Stimulated activated CD8-positive, alpha-beta memory T cell treated with anti-CD3 and anti-CD28 coated beads, Interleukin-4, amount 100 ng/mL, for 1 hour (primary cell): Measurements from ENCODE around the gene SLC25A3.
"Not testable (repeated sequence)": the region's sequence is repeated elsewhere in the genome, so short reads cannot be mapped to it uniquely, and the experiment has no call there.

Experiments
- DNase-seq, 2 donors: peaks; one replicate each; pipeline ENCODE4 v3.0.0-alpha.2; 2020; ENCODE audit warnings: low read depth in 2 of 2, low spot score in 1 of 2

SLC25A3 gene

DNA sequence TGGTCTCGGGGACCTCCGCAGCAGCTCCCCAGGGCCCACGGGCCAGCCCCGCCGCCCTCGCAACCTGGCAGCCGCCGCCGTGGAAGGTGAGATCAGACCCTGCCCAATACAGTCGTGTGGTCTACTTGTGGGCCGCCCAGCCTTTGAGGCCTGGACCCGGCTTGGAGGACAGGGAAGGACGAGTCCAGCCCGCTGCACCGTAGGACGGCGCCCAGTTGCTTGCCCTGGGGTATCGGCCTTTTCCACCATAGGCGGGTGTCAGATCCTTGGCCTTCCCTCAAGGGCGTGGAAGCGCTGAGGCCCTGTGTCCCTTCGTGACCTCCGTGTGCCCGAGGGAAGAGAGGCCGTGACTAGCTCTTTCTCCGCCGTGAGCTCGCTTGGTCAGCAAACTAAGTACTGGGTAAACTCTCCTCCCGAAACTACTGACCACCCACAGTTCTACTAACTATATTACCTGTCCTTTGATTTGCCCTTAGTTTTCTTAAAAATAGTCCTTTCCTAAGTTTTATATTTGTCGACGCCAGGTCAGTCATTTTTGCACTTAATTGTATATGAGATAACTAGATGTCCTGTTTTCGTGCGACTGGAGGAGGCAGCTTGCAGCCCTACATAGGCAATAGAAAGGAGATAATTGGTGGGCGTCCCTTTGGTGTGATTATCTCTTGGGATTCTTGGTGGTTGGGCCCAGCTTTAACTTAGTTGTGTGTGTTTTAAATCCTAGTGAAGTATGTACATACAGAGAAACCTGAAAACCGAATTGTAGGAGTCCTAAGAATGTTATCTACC lies 757 bp downstream of the SLC25A3 start:
- peak in 1 of 2 donors; percentile 3 for DNase-seq

DNA sequence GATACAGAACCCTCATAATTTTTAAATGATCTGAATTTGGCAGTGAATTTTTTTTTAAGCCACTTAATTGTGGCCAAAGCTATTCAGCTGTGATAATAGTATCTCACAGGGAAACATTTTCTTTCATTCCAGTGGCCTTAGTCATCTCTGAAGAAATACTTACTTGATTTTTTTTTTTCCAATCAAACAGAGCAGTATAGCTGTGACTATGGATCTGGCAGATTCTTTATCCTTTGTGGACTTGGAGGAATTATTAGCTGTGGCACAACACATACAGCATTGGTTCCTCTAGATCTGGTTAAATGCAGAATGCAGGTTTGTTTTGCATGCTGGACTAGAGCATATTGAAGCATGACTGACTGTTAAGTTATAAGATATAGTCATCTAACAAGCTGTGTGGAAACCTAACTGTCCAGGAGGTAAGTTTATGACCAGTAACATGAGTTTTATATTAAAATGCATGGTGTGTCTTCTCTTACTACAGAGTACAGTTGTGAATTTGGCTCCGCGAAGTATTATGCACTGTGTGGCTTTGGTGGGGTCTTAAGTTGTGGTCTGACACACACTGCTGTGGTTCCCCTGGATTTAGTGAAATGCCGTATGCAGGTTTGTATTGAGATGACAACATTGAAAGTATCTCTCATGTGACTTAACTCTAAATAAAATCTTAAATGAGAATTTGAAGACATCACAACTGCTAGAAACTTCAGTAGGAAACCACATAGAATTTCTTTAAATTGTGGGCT lies 1.9 kb downstream of the SLC25A3 start:
- DNase-seq: no peak

DNA sequence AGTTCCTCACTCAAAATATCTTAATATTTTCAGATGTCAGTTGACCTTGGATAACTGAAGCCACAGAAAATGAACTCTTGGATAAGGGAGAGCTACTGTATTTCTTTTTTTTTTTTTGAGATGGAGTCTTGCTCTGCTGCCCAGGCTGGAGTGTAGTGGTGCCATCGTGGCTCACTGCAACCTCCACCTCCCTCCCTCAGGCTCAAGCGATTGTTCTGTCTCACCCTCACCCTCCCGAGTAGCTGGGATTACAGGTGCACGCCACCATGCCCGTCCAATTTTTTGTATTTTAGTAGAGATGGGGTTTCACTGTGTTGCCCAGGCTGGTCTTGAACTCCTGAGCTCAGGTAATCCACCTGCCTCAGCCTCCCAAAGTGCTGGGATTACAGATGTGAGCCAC lies 3.8 kb downstream of the SLC25A3 start:
- not testable (repeated sequence) for DNase-seq

DNA sequence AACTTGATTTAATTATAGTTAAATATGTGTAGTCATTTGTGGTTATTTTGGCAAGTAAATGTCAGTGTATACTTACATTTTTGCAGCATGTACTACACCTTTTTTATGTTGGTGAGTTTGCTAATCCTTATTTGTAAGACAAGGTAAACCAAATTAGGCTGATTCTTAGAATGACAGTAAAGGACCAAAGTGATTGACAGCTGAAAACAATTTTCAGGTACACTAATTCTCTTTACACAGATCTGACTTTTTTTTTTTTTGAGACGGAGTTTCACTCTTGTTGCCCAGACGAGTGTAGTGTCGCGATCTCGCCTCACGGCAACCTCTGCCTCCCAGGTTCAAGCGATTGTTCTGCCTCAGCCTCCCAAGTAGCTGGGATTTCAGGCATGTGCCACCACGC lies 8.4 kb downstream of the SLC25A3 start:
- no peak for DNase-seq

DNA sequence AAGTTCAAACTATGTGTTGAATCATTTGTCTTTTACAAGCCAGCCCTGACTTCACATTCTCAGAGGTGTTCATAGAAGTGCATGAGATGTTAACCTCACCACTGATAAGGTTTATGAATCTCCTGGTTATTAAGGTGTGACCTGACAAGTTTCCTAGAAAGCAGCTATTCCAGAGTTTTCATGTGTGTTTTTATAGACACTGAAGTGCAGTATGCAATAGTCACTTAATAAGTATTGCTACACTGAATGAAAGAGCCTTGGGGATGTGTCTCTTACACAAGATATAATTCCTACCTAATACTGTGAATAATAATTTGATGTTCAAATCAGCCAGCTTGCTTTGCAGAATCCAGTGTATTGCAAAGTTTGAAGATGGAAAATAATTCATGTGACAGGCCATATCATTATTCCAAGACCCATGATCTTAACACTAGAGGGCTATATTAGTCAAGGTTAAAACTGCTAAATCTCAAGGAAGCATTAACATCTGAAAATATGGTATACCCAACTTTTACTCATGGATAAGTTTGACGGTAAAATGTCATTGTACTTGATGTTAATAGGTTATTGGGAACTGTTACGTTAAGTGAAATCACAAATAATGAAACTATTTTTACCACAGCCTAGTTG lies 13.0 kb downstream of the SLC25A3 start:
- no peak for DNase-seq

DNA sequence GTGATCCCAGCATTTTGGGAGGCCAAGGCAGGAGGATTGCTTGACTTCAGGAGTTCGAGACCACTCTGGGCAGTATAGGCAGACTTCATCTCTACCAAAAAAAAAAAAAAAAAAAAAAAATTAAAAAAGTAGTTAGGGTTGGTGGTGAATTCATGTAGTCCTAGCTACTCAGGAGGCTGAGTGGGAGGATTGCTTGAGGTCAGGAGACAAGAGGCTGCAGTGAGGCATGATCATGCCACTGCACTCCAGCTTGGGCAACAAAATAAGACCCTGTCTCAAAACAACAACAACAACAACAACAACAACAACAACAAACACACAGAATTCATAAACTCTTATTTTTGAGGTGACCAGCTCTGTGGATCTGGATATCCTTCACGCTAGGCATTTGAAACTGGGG lies 17.1 kb downstream of the SLC25A3 start:
- no peak for DNase-seq

DNA sequence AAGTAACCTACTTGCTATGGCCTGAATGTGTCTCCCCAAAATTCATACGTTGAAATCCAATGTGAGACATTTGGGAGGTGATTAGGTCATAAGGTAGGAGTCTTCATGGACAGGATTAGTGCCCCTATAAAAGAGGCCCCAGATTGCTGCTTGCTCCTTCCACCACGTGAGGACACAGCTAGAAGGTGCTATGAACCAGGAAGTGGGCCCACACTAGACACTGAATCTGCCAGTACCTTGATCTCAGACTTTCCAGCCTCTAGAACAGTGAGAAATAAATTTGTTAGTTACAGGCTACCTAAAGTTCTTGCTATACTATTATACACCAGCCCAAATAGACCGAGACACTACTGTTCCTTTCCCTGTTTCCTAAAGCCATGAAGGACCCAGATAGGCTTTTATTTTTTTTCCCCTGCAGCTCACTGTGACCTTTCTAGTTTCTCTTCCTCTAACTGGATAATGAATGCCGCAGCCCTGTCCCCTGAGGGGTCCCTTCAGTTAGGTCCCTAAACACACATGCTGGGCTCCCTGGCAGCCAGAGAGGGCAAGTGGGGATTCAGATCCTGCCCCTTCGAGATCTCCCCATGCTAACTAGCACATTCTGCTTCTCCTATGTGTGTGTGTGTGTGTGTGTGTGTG lies 19.3 kb downstream of the SLC25A3 start:
- DNase-seq: no peak

DNA sequence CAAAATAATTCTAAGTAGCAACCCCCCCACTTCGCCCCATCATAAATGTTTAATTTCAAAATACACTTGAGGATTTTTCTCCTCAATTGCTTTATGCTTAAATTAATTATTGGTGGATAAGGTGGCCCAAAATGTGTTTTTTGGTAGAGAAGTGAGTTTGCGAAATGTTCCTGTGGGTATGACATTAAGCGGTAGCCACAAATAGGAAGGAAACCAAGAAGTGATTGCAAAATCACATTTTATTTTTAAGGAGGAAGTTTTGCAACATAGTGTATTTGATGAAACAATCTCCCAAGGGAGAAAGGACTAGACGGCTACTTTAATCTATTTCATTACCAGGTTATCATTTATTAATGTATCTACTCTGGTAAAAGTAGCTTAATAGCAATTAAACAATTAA lies 25.5 kb downstream of the SLC25A3 start:
- DNase-seq: no peak

DNA sequence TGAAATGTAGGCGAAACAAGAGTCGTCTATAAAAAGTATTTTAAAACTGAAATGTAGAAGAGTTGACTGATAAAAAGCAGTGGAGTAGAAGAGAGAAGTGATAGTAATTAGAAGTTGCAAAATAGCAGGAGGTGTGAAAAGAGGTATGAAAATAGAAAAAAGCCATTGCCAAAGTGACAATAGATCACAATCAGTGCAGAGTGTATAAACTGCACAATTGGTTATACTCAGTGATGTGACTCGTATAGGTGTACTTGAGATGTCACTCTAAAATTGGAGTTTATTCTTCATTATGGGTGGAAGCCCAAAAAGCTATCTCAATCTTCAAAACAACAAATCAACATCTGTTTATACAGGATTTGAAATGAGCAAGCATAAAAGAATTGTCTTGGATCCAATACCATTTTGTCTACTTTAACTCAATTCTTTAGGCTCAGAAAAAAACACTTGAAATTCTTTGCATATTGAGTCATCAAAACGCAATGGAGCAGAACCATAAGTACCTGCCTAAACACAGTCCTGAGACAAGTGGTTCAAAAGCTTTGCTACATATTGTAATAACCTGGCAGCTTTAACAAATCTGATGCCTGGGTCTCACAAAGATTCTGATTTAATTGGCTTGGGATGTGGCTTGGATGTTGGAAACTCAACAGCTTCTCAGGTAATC lies 42.3 kb downstream of the SLC25A3 start:
- DNase-seq: no peak

DNA sequence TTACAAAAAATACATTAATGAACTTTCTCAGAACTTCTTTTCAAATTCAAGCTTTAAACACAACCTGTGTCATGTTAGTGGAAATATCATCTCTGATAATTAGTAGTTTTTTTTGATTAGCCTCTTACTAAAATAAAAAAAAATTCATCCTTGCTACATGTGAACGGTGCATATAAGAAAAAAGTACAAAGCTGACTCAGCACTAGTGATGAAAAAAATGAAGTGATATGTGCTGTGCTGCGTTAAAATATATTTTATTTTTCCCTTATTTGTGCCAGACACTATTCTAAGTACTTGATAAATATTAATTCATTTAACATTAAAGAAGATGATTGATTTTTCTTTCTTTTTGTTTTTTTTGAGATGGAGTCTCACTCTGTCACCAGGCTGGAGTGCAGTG lies 43.6 kb downstream of the SLC25A3 start:
- DNase-seq: no peak

DNA sequence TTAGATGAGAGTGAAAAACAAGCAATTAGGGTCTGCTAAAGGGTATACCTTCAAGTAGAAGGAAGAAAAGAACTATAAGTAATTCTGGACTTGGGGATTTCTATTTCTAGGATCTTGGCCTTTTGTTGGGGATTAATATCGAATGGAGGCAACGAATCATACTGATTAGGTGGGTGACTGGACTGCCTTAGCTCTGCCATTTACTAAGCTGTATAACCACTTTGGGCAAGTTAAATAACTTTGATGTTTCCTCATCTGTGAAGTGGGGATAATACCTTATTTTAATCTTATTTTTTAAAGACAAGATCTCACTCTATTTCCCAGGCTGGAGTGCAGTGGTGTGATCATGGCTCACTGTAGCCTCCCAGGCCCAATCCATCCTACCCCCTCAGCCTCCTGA lies 44.5 kb downstream of the SLC25A3 start:
- DNase-seq: no peak

DNA sequence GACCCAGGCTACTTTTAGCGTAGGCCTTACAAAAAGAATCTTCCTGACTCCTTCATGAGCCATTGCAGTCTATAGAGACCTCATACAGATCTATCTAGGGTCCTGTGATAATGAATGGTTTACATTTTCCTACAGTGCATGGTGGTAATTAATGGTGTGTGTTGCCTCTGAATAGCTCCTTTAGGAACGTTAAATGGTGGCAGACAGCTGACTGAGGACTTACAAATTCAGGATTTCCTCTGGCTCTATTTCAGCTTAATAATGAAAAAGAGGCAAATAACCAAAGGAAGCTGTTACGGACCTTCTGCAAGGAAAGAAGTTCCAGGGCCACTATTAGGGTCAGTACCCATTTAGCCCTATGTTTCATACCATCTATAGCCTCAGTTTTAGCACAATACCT lies 46.0 kb downstream of the SLC25A3 start:
- no peak for DNase-seq

DNA sequence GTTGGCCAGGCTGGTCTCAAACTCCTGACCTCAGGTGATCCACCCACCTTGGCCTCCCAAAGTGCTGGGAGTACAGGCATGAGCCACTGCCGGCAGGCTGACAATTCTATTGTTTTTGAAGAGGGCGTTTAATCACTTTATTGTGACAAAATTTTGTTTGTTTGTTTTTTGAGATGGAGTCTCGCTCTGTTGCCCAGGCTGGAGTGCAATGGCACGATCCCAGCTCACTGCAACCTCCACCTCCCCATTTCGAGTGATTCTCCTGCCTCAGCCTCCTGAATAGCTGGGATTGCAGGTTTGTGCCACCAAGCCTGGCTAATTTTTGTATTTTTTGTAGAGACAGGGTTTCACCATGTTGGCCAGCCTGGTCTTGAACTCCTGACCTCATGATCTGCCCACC lies 49.3 kb downstream of the SLC25A3 start:
- DNase-seq: not testable (repeated sequence)

DNA sequence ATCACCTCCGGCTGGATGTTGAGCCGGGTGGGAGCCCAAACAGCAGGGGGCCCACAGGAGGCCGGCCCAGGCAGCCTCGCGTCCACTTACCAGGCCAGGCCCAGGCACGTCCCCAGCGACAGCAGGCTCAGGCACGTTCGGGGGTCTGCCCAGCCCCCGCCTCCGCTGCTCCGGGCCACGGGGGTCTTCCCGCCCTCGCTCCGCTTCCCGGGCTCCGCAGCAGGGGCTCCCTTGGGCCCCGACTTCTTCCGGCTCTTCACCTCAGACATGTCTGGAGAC lies 50.9 kb downstream of the SLC25A3 start:
- no peak for DNase-seq

DNA sequence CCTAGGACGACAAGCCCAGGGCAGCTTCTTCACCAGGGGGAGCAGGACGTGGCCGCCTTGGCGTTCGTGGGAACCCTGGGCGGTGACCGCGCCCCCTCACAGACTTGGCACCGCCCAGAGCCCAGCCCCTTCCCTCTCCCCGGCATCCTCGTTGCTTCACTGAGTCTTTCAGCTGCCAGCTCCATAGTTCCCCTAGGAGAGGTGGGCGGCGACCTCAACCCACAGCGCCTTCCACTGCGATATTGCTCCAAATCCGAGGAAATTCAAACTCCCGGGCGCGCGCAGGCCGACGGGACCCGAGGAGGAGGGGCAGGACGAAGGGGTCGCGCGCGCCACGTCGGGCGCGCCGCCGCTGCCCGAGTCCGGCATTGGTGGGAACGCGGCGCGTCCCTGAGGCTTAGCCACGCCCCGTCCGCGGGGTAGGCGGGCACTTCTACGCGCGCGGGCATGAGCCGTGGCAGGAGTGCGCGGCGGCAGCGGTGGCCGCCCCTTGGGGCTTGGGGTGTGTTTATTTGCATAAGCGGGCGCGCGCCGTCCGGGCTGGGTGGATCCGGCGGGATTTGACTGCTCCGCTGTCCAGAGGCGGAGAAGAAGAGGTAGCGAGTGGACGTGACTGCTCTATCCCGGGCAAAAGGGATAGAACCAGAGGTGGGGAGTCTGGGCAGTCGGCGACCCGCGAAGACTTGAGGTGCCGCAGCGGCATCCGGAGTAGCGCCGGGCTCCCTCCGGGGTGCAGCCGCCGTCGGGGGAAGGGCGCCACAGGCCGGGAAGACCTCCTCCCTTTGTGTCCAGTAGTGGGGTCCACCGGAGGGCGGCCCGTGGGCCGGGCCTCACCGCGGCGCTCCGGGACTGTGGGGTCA lies 51.5 kb downstream of the SLC25A3 start, which contains the start of the genes APAF1 and IKBIP:
TSS of gene APAF1 (plus strand) at position 579 of the 860 bp plus-strand sequence. CDS start 3,070 bp downstream, outside the sequence.
TSS of gene IKBIP (minus strand) at position 77 of the 860 bp plus-strand sequence. CDS start 87 bp downstream, outside the sequence.
- DNase-seq: peak; percentile 91 to 92

DNA sequence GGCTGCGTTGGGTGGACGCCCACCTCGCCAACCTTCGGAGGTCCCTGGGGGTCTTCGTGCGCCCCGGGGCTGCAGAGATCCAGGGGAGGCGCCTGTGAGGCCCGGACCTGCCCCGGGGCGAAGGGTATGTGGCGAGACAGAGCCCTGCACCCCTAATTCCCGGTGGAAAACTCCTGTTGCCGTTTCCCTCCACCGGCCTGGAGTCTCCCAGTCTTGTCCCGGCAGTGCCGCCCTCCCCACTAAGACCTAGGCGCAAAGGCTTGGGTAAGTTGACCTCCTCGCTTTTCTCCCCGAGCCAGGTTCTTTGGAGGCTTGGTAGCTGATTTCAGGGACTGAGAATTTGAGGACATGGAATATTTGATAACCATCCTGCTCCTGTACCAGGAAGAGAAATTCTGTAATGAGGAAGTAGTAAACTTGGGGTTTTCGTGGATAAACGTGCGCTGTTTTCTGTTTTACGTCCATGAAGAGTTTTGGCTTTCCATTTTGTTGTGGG lies 52.1 kb downstream of the SLC25A3 start:
- no peak for DNase-seq

DNA sequence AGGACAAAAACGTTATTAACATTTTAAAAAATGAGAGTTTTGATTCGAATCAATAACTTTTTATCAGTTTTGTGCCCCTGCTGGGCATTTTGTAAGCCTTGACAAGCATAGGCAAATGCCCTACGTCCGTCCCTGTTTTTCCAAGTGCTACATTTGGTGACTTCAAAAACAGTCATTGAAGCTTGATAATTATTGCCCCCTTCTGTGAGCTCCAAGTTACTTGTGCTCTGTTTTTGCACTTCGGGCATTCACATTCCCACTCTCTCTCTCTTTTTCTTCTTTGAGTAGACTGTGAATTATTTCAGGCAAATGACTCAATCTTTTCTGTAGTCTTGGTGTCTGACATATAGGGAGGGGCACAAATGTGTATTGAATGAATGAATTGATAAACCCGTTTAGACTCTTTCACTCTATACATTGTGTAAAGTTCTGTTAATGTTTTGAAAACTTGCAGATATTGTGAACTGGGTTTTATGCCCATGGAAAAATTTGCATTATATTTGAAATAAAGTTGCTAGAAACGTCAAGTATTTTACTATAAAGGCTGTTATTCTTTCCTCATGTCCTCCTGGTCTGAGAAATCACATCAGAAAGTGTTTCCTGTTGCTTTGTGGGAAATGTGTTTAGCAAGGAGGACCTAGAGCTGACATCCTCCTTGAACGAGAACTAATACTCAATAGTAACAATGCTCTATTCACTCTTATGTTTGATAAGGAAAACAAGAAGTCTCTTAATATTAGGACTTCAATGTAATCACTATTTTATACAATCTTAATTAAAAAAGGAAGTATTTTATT lies 53.0 kb downstream of the SLC25A3 start:
- no peak for DNase-seq

DNA sequence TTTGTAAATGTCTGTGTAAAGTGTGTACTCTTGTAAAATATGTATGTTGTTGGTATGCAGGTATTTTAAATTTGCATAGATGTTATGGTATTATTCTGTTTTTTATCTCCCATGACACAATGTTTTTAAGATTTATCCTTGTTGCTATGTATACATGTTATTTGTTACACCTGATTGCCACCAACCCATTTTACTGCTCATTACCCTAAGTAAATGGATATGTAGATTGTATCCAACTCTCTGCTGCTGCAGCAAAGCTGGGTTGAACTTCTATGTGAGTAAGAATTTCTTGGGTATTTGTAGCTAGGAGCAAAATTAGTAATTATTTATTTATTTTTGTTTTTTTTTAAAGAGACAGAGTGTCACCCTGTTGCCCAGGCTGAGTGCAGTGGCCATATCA lies 57.8 kb downstream of the SLC25A3 start:
- no peak for DNase-seq

DNA sequence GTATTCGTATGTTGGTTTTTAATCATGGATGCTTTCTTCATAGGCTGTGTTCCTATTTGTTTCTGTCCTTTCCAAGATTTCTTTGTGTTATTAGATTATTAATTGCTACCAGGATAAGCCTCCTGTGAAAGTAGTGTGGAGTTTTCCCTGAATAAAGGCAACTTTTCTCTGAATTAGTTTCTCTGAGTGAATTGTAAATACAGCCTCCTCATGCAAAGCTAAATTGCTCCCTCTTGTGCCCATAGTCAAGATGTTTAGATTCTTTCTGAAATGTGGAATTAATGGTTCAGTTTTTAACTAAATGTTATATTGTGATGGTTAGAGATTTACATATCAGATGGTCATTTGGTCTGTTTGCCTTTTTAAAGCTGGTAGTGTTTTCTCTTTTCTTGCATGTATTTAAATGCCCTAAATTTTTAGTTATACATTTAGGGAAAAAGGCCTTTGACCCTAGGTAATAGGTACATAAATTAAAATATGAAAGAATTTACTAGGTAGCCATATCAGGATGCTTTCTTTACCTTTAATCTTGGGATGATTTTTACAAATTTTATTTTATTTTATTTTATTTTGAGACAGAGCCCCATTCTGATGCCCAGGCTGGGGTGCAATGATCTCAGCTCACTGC lies 60.5 kb downstream of the SLC25A3 start:
- DNase-seq: no peak
